Measurements from ENCODE around the gene NODAL. TPM values are rescaled to one million over a fixed set of nuclear protein-coding genes. Genes with fewer than 3 reads are reported as not detected.

The NODAL gene
- total and polyA plus RNA-seq, 10 donors, result not detected

GRCh38 chr10:70409772-70410171 lies 31.7 kb downstream of the NODAL start:
- peaks cover 31 to 86% (median 69%) of the 10 kb centered on the region in 6 donors for H3K4me1 ChIP-seq
- no peak for DNase-seq
- peak overlapping the region in 3 of 8 donors; percentile 33 to 70 (median 62) for H3K27ac ChIP-seq
- TF ChIP-seq POLR2A (IDR thresholded peaks at IDR 0.05) (no peak), POLR2AphosphoS5 (IDR thresholded peaks at IDR 0.05) (no peak)
- TF ChIP-seq, protein P1, sequence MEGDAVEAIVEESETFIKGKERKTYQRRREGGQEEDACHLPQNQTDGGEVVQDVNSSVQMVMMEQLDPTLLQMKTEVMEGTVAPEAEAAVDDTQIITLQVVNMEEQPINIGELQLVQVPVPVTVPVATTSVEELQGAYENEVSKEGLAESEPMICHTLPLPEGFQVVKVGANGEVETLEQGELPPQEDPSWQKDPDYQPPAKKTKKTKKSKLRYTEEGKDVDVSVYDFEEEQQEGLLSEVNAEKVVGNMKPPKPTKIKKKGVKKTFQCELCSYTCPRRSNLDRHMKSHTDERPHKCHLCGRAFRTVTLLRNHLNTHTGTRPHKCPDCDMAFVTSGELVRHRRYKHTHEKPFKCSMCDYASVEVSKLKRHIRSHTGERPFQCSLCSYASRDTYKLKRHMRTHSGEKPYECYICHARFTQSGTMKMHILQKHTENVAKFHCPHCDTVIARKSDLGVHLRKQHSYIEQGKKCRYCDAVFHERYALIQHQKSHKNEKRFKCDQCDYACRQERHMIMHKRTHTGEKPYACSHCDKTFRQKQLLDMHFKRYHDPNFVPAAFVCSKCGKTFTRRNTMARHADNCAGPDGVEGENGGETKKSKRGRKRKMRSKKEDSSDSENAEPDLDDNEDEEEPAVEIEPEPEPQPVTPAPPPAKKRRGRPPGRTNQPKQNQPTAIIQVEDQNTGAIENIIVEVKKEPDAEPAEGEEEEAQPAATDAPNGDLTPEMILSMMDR (IDR thresholded peaks at IDR 0.05 in 8 of 11, conservative IDR thresholded peaks at IDR 0.05 in 3 of 11), result no peak
- no peaks in the 10 kb centered on the region for H3K9me3 ChIP-seq
- H3K27me3 ChIP-seq (replicated peaks in 1 of 7), result no peaks in the 10 kb centered on the region
- H3K36me3 ChIP-seq, result peaks cover 0 to 23% (median 4%) of the 10 kb centered on the region in 6 donors
- WGBS, 5 donors, result 93 to 100% (median 100%) methylated on average over 3 of the region's 3 CpGs
- intact Hi-C loops (cut with DNase I; ENCODE audit: low total_unique reads), result no loop called here
- no peak overlapping the region for H3K4me3 ChIP-seq

DNA sequence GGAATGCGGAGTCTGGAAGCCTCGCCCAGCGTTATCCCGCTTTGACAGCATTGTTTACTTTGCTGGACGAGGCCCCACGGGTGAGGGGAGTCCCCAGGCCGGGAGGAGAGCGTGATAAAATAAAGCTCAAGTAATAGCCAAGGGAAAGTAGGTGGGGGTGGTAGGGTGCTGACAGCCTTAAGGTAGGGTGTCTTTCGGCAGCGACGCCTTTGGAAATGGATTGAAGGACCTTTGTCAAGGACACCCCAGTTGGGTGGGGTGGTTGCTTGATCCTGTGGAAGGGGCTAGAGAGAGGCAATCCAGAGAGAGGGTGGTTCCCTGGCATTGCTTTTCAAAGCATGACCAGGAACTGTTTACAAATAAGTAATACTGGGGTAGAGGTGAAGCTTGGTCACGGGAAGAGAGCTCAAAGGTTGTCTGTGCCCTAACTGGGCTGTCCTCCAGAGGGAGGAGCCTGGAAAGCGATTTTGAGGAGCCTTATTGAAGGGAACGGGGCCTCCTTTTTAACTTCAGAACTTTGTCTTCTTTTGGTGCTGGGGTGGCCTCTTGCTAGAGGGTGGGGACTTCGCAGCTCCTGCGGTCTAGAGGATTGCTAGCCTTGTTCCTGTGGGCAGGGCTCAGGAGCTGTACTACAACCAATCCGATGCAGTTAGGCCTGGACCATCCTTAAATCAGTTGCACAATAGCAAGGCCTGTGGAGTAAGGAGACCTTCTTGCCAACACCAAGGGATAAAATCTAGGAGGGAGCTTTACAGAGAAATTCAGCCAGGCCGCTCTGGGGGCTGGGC lies 36.2 kb downstream of the NODAL start:
- intact Hi-C loops (cut with DNase I; ENCODE audit: low total_unique reads), result no loop called here
- Histone ChIP-seq H3K4me3 (peak overlapping the region; percentile 71 to 99 (median 94)), H3K36me3 (peaks cover 0 to 11% (median 3%) of the 10 kb centered on the region in 6 donors), H3K9me3 (no peaks in the 10 kb centered on the region), H3K27me3 (replicated peaks in 1 of 7) (no peaks in the 10 kb centered on the region), H3K27ac (peak overlapping the region; percentile 92 to 100 (median 97)), H3K4me1 (peaks cover 31 to 58% (median 46%) of the 10 kb centered on the region in 6 donors)
- DNase-seq, result peak; percentile 78
- TF ChIP-seq, protein P1 (IDR thresholded peaks at IDR 0.05 in 8 of 11, conservative IDR thresholded peaks at IDR 0.05 in 3 of 11), result no peak
- TF ChIP-seq POLR2AphosphoS5 (IDR thresholded peaks at IDR 0.05), result peak in 2 of 3 donors; percentile 70 to 77
- WGBS, 5 donors, result 3 to 5% (median 5%) methylated on average over 18 of the region's 18 CpGs

DNA sequence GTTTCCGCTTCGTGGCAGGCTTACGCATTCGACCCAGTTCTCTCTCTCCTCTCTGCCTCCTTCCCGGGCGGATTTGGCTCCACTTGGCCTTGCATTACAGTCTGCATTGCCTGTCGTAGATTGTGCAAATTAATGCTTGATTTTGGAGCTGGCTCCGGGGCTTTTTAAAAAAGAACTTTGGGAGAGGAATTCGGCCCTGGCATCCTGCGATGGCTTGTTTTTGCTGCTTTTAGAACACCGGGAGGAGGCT lies 36.8 kb downstream of the NODAL start:
- peak overlapping the region; percentile 71 to 99 (median 94) for H3K4me3 ChIP-seq
- TF ChIP-seq, protein P1 (IDR thresholded peaks at IDR 0.05 in 8 of 11, conservative IDR thresholded peaks at IDR 0.05 in 3 of 11), result no peak
- TF ChIP-seq POLR2A (IDR thresholded peaks at IDR 0.05) (no peak), POLR2AphosphoS5 (IDR thresholded peaks at IDR 0.05) (no peak)
- no peaks in the 10 kb centered on the region for H3K9me3 ChIP-seq
- DNase-seq, result no peak
- peaks cover 0 to 6% (median under 1%) of the 10 kb centered on the region in 6 donors for H3K36me3 ChIP-seq
- peak overlapping the region; percentile 92 to 100 (median 97) for H3K27ac ChIP-seq
- WGBS, 5 donors, result 0 to 2% (median 0%) methylated on average over 11 of the region's 11 CpGs
- intact Hi-C loops (cut with DNase I; ENCODE audit: low total_unique reads), result no loop called here
- peaks cover 31 to 53% (median 42%) of the 10 kb centered on the region in 6 donors for H3K4me1 ChIP-seq
- H3K27me3 ChIP-seq (replicated peaks in 1 of 7), result no peaks in the 10 kb centered on the region

DNA sequence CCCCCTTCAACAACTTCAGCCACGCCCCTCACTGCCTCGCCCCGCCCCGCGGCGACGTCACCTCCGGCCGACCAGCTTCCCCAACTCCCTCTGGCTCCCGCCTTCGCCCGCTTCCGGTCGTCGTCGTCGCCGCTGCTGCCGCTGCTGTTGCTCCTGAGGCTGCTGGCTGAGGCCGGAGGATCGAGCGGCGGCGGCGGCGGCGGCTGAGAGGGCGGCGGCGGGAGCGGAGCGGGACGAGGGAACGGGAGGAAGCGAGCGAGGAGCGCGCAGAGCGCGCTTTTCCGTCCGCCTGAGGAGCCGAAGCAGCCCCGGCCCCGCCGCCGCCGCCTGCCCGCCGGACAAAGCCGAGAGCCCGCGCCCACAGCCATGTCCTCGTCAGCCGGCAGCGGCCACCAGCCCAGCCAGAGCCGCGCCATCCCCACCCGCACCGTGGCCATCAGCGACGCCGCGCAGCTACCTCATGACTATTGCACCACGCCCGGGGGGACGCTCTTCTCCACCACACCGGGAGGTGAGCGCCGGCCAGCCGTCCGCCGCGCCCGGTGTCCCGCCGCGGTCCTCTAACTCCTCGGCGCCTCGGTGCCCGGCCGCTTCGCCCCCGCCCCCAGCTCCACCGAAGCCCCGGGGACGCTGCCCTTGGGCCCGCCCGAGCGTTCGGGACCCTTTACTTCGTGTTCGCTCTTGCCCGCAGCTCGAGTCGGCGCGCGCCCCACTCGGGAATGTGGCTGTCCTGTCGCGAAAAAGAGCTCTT lies 37.3 kb downstream of the NODAL start, which contains the start of gene EIF4EBP2:
Gene EIF4EBP2 (plus strand): TSS at position 110 of the 751 bp plus-strand sequence. CDS start 257 bp downstream, at position 367.
- peak; percentile 100 for DNase-seq
- Histone ChIP-seq H3K4me3 (peak within 1 kb of the TSS; percentile 71 to 99 (median 94)), H3K36me3 (peaks cover 0 to 1% (median 0%) of the 10 kb centered on the region in 6 donors), H3K27me3 (replicated peaks in 1 of 7) (no peaks in the 10 kb centered on the region), H3K27ac (peak within 1 kb of the TSS; percentile 92 to 100 (median 97)), H3K4me1 (peaks cover 30 to 48% (median 37%) of the 10 kb centered on the region in 6 donors), H3K9me3 (no peaks in the 10 kb centered on the region)
- TF ChIP-seq, protein P1 (IDR thresholded peaks at IDR 0.05 in 8 of 11, conservative IDR thresholded peaks at IDR 0.05 in 3 of 11), result peak in 1 of 11 experiments; percentile 33
- TF ChIP-seq POLR2AphosphoS5 (IDR thresholded peaks at IDR 0.05) (peak; percentile 100), POLR2A (IDR thresholded peaks at IDR 0.05) (peak; percentile 84 to 93 (median 91))
- 0% methylated on average over 31 to 103 of the region's 103 CpGs for WGBS, 5 donors
- intact Hi-C loops (cut with DNase I; ENCODE audit: low total_unique reads), result no loop called here
